ENCODE results near the gene PARD6B. TPM values are rescaled to one million over a fixed set of nuclear protein-coding genes. Genes with fewer than 3 reads are reported as not detected.
A peak's percentile ranks its signal among the peaks of the same experiment; 100 is the strongest.

Gene PARD6B
- total RNA-seq, 1 donor from 2014 or later = 0.97 TPM

GRCh38 chr20:50725724-50726005 lies 5.7 kb upstream of the PARD6B start:
- H3K36me3 Mint-ChIP-seq (ENCODE audit: unreplicated experiment) = no peaks in the 10 kb centered on the region
- no peaks in the 10 kb centered on the region for H3K9me3 Mint-ChIP-seq (ENCODE audit: unreplicated experiment)
- no peaks in the 10 kb centered on the region for H3K27me3 Mint-ChIP-seq (ENCODE audit: unreplicated experiment)

GRCh38 chr20:50726955-50727791 lies 4.2 kb upstream of the PARD6B start:
- no peak for TF ChIP-seq CTCF (IDR thresholded peaks at IDR 0.05)
- H3K36me3 Mint-ChIP-seq (ENCODE audit: unreplicated experiment) = no peaks in the 10 kb centered on the region
- DNase-seq (ENCODE audit: extremely low spot score, unreplicated experiment) = no peak
- no peaks in the 10 kb centered on the region for H3K9me3 Mint-ChIP-seq (ENCODE audit: unreplicated experiment)
- peaks cover under 1% of the 10 kb centered on the region for H3K27me3 Mint-ChIP-seq (ENCODE audit: unreplicated experiment)
- H3K4me1 Mint-ChIP-seq (ENCODE audit: unreplicated experiment) = peaks cover 7% of the 10 kb centered on the region
- H3K4me3 Mint-ChIP-seq (ENCODE audit: unreplicated experiment) = no peak overlapping the region
- H3K27ac Mint-ChIP-seq (ENCODE audit: unreplicated experiment) = no peak overlapping the region

More at GRCh38 chr20:50725724-50726005, 5.7 kb upstream of the PARD6B start:
- Mint-ChIP-seq H3K27ac (ENCODE audit: unreplicated experiment) (no peak overlapping the region), H3K4me3 (ENCODE audit: unreplicated experiment) (no peak overlapping the region), H3K4me1 (ENCODE audit: unreplicated experiment) (peaks cover 5% of the 10 kb centered on the region)
- TF ChIP-seq CTCF (IDR thresholded peaks at IDR 0.05) = no peak
- DNase-seq (ENCODE audit: extremely low spot score, unreplicated experiment) = no peak

- DNase-seq (ENCODE audit: extremely low spot score, unreplicated experiment) = no peak
- Mint-ChIP-seq H3K9me3 (ENCODE audit: unreplicated experiment) (no peaks in the 10 kb centered on the region), H3K36me3 (ENCODE audit: unreplicated experiment) (no peaks in the 10 kb centered on the region), H3K27me3 (ENCODE audit: unreplicated experiment) (peaks cover 7% of the 10 kb centered on the region), H3K4me3 (ENCODE audit: unreplicated experiment) (no peak overlapping the region), H3K27ac (ENCODE audit: unreplicated experiment) (no peak overlapping the region), H3K4me1 (ENCODE audit: unreplicated experiment) (peaks cover 7% of the 10 kb centered on the region)
- TF ChIP-seq CTCF (IDR thresholded peaks at IDR 0.05) = no peak
These were observed 3.4 kb upstream of the PARD6B start for GRCh38 chr20:50727792-50728485.

GRCh38 chr20:50728486-50728980 lies 2.8 kb upstream of the PARD6B start:
- H3K36me3 Mint-ChIP-seq (ENCODE audit: unreplicated experiment) = no peaks in the 10 kb centered on the region
- DNase-seq (ENCODE audit: extremely low spot score, unreplicated experiment) = peak; percentile 0

More at GRCh38 chr20:50728486-50728980, 2.8 kb upstream of the PARD6B start:
- TF ChIP-seq CTCF (IDR thresholded peaks at IDR 0.05) = no peak
- Mint-ChIP-seq H3K4me3 (ENCODE audit: unreplicated experiment) (no peak overlapping the region), H3K4me1 (ENCODE audit: unreplicated experiment) (peaks cover 7% of the 10 kb centered on the region), H3K27me3 (ENCODE audit: unreplicated experiment) (peaks cover 10% of the 10 kb centered on the region), H3K9me3 (ENCODE audit: unreplicated experiment) (no peaks in the 10 kb centered on the region), H3K27ac (ENCODE audit: unreplicated experiment) (no peak overlapping the region)

Measured in osteocyte (in vitro differentiated cells).